ENCODE results near the gene TMTC1.

DNA sequence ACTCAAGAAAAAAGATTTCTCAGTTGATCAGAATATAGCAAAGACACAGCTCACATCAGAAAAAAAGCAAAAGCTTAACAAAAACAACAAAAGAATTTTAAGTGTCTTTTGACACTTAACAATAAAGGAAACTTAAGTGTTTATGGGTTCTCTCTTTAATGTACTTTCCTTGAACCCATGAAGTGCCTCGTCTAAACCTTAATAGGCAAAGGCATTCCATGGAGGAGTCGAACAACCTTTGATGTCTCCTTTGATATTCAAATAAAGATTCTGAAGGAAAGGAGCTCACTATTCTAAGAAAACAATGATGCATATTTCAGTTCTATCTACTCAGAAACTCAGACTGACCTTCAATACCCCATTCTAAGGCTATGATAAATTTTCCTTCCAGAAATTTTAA lies 116.7 kb downstream of the TMTC1 start:
- TF ChIP-seq NR3C1 (CRISPR knock-in tag; IDR thresholded peaks at IDR 0.05): no peak
- no peak for TF ChIP-seq FIP1L1 (IDR thresholded peaks at IDR 0.05; ENCODE audit: low read depth, low read length, poor library complexity, severe bottlenecking)
- TF ChIP-seq FOXK2 (conservative IDR thresholded peaks at IDR 0.05 in 1 of 2, IDR thresholded peaks at IDR 0.05 in 1 of 2; ENCODE audit: low read depth in 2 of 2): no peak
- TF ChIP-seq, protein P1, sequence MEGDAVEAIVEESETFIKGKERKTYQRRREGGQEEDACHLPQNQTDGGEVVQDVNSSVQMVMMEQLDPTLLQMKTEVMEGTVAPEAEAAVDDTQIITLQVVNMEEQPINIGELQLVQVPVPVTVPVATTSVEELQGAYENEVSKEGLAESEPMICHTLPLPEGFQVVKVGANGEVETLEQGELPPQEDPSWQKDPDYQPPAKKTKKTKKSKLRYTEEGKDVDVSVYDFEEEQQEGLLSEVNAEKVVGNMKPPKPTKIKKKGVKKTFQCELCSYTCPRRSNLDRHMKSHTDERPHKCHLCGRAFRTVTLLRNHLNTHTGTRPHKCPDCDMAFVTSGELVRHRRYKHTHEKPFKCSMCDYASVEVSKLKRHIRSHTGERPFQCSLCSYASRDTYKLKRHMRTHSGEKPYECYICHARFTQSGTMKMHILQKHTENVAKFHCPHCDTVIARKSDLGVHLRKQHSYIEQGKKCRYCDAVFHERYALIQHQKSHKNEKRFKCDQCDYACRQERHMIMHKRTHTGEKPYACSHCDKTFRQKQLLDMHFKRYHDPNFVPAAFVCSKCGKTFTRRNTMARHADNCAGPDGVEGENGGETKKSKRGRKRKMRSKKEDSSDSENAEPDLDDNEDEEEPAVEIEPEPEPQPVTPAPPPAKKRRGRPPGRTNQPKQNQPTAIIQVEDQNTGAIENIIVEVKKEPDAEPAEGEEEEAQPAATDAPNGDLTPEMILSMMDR (IDR thresholded peaks at IDR 0.05 in 2 of 3, conservative IDR thresholded peaks at IDR 0.05 in 1 of 3; ENCODE audit: insufficient read depth in 2 of 3, low read depth in 1 of 3, low read length in 3 of 3): no peak
- no peak for TF ChIP-seq CREM (IDR thresholded peaks at IDR 0.05; ENCODE audit: low read depth)
- TF ChIP-seq, protein P2, sequence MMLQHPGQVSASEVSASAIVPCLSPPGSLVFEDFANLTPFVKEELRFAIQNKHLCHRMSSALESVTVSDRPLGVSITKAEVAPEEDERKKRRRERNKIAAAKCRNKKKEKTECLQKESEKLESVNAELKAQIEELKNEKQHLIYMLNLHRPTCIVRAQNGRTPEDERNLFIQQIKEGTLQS (IDR thresholded peaks at IDR 0.05): no peak
- TF ChIP-seq, protein P2 (CRISPR knock-in tag; conservative IDR thresholded peaks at IDR 0.05): no peak
- no peak for TF ChIP-seq MAFK (IDR thresholded peaks at IDR 0.05; ENCODE audit: low read length)
- no peak for TF ChIP-seq RUNX1 (IDR thresholded peaks at IDR 0.05; ENCODE audit: low read depth)

All from K562 (cell line).